OCI-LY7 (cell line): ENCODE results near the gene BPIFB1.

Experiments used
- EZH2phosphoT487 ChIP-seq: fragments of 200-600 bp; sonication (generic); IDR thresholded peaks from 2 replicates; pipeline ENCODE4 v1.6.1; 2018; ENCODE audit warnings: low read depth, borderline replicate concordance, mild to moderate bottlenecking, mixed run types, antibody characterized with exemption, low read length, moderate library complexity, mixed read lengths
- TF ChIP-seq, protein P1 (sequence below): fragments of 200-600 bp; sonication (generic); conservative IDR thresholded peaks from 2 replicates; pipeline ENCODE4 v1.5.1; 2014; ENCODE audit warnings: mild to moderate bottlenecking, antibody characterized with exemption, low read length, moderate library complexity, mixed read lengths

DNA sequence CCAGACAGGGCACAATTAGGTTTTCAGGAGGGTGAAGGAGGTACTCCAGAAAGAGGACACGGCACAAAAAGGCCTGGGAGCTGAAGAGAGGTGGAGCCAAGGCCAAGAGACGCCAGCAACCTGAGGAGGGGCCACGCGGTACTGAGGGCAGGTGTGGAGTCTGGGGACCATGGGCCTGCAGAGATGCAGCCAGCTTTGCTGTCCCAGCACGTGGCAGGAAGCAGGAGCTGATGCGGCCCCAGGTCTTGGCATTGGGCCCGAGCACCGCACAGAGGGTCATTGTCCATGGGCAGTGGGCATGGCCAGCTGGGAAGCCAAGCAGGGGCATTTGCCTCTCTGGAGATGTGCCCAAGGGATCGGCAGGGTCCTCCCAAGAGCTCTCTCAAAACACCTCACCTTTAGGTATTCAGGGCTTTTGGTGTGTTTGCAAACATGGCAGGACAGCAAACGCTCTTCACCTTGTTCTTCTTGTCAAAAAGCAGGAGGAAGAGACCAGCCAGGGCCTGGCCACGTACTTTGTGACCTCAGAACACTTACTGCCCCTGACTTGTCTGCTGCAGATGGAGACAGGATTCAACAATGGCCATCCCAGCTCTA is 1.4 kb upstream of the BPIFB1 start:
- TF ChIP-seq, protein P1, sequence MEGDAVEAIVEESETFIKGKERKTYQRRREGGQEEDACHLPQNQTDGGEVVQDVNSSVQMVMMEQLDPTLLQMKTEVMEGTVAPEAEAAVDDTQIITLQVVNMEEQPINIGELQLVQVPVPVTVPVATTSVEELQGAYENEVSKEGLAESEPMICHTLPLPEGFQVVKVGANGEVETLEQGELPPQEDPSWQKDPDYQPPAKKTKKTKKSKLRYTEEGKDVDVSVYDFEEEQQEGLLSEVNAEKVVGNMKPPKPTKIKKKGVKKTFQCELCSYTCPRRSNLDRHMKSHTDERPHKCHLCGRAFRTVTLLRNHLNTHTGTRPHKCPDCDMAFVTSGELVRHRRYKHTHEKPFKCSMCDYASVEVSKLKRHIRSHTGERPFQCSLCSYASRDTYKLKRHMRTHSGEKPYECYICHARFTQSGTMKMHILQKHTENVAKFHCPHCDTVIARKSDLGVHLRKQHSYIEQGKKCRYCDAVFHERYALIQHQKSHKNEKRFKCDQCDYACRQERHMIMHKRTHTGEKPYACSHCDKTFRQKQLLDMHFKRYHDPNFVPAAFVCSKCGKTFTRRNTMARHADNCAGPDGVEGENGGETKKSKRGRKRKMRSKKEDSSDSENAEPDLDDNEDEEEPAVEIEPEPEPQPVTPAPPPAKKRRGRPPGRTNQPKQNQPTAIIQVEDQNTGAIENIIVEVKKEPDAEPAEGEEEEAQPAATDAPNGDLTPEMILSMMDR: no peak
- TF ChIP-seq EZH2phosphoT487: no peak
